IPS-18c (cell line): ENCODE data around the gene RLBP1.

Experiments
- H3K4me3 ChIP-seq: 2 replicates; pipeline ENCODE4 v1.7.0; 2013; ENCODE audit warnings: low read depth, mild to moderate bottlenecking, low read length, moderate library complexity; ENCODE audit not compliant: insufficient read depth
- H3K9me3 ChIP-seq: one replicate; pipeline ENCODE4 v1.6.1; 2013; ENCODE audit warnings: mild to moderate bottlenecking, low read length, moderate library complexity; ENCODE audit not compliant: control insufficient read depth, insufficient read depth

Gene RLBP1

DNA sequence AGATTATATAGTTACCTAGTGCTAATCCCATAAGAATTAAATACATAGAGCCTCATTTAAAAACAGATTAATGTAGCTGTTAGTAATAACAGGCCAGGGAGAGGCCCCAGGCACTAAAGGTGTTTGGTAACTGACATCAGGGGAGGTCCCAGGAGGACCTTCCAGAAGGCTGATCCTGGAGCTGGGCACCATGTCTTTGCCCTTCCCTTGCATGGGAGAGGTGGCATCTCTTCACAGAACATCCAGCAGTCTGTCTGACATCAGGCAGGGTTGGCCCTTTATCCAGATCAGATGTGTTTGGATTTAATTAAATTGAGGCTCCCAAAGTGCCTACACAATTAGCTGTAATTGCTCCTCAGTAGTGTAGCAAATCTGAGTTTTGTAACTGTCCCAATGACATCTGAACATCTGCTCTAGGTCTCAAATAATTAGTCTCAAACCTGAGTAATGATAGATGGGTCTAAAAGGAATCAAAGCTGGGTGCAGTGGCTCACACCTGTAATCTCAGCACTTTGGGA, 53.0 kb downstream of the RLBP1 start:
- no peak overlapping the region for H3K4me3 ChIP-seq
- no peaks in the 10 kb centered on the region for H3K9me3 ChIP-seq

GRCh38 chr15:89167267-89168176, 53.9 kb downstream of the RLBP1 start:
- Histone ChIP-seq H3K9me3 (no peaks in the 10 kb centered on the region), H3K4me3 (no peak overlapping the region)

DNA sequence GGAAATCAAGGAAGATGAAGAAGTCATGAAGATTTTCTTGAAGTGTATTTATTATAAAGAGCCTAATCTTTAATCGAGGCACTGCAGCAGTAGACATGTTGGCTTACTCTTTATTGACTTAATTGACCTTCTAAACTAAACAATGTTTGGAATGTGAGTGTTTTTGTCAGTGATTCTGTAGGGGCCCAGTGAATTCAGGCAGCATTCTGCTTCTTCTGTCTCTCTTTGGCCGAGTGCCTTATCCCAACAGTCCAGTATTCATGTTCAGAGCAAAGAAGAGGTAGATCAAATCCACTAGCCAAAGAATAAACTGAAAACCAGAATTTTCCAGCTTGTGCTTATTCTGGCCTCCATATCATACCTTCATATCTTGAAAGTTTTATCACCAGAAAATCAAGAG, 55.7 kb downstream of the RLBP1 start:
- Histone ChIP-seq H3K4me3 (no peak overlapping the region), H3K9me3 (no peaks in the 10 kb centered on the region)

- H3K4me3 ChIP-seq = no peak overlapping the region
- no peaks in the 10 kb centered on the region for H3K9me3 ChIP-seq
Observed at GRCh38 chr15:89164712-89165211, 56.6 kb downstream of the RLBP1 start.

- H3K4me3 ChIP-seq = no peak overlapping the region
- no peaks in the 10 kb centered on the region for H3K9me3 ChIP-seq
Observed at GRCh38 chr15:89163271-89164055, 57.9 kb downstream of the RLBP1 start.

GRCh38 chr15:89161666-89162065, 59.7 kb downstream of the RLBP1 start:
- no peaks in the 10 kb centered on the region for H3K9me3 ChIP-seq
- no peak overlapping the region for H3K4me3 ChIP-seq
